Testis (tissue), 2 donors: Measurements from ENCODE around the gene CARM1.

ENCODE experiments used
- POLR2A ChIP-seq: fragments of 450-650 bp; IDR thresholded peaks from one replicate; pipeline ENCODE4 v1.6.1; 2017; ENCODE audit warnings: antibody characterized with exemption, mild to moderate bottlenecking, moderate library complexity
- TF ChIP-seq, protein P1 (sequence below), 3 experiments: fragments of 450-650 bp in 2 of 3; fragments of 200-600 bp in 1 of 3; sonication (generic) in 1 of 3; IDR thresholded peaks; one replicate each; pipeline ENCODE4 v1.5.1; 2016 to 2019; ENCODE audit warnings: antibody characterized with exemption in 3 of 3, mild to moderate bottlenecking in 2 of 3, moderate library complexity in 1 of 3

DNA sequence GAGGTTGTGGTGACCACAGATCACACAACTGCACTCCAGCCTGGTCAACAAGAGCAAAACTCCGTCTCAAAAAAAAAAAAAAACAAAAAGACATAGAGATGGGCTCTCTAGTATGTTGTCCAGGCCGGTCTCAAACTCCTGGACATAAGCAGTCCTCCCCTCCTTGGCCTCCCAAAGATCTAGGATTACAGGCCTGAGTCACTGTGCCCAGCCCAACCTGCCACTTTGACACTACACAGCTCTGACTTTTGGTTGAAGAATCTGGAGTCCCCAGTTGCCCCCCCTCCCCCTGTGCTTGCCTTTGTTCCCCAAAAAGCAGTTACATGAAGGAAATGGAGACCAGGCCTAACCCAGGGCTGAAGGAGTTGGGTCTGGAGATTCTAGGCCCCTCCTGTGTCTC is 12.9 kb downstream of the CARM1 start:
- no peak for TF ChIP-seq POLR2A
- TF ChIP-seq, protein P1, sequence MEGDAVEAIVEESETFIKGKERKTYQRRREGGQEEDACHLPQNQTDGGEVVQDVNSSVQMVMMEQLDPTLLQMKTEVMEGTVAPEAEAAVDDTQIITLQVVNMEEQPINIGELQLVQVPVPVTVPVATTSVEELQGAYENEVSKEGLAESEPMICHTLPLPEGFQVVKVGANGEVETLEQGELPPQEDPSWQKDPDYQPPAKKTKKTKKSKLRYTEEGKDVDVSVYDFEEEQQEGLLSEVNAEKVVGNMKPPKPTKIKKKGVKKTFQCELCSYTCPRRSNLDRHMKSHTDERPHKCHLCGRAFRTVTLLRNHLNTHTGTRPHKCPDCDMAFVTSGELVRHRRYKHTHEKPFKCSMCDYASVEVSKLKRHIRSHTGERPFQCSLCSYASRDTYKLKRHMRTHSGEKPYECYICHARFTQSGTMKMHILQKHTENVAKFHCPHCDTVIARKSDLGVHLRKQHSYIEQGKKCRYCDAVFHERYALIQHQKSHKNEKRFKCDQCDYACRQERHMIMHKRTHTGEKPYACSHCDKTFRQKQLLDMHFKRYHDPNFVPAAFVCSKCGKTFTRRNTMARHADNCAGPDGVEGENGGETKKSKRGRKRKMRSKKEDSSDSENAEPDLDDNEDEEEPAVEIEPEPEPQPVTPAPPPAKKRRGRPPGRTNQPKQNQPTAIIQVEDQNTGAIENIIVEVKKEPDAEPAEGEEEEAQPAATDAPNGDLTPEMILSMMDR (IDR thresholded peaks at IDR 0.05), result no peak
